Nephron (organoid): Measurements from ENCODE around the gene SUCLA2.
A peak's percentile ranks its signal among the peaks of the same experiment; 100 is the strongest.

Experiments used
- H3K27ac Mint-ChIP-seq, 3 experiments: 2 replicates each; pipeline ENCODE4 v1.8.0; 2020; ENCODE audit warnings: mixed read lengths in 3 of 3, mild to moderate bottlenecking in 2 of 3, moderate library complexity in 1 of 3
- H3K27me3 Mint-ChIP-seq: 2 replicates; pipeline ENCODE4 v1.8.0; 2021; ENCODE audit warnings: low read depth, mild to moderate bottlenecking, moderate library complexity, mixed read lengths
- H3K36me3 Mint-ChIP-seq: 2 replicates; pipeline ENCODE4 v1.8.0; 2020; ENCODE audit warnings: low read depth, mixed read lengths
- H3K4me1 Mint-ChIP-seq: 2 replicates; pipeline ENCODE4 v1.8.0; 2020; ENCODE audit warnings: mixed read lengths
- H3K4me3 Mint-ChIP-seq, 3 experiments: 2 replicates each; pipeline ENCODE4 v1.8.0; 2020; ENCODE audit warnings: mild to moderate bottlenecking in 3 of 3, mixed read lengths in 3 of 3, moderate library complexity in 2 of 3
- H3K9me3 Mint-ChIP-seq: 2 replicates; pipeline ENCODE4 v1.8.0; 2020; ENCODE audit warnings: mixed read lengths
- TF ChIP-seq, protein P1 (sequence below), 3 experiments: fragments of 200-600 bp; sonication (generic); IDR thresholded peaks; one replicate each; pipeline ENCODE4 v1.5.0; 2021; ENCODE audit warnings: antibody characterized with exemption in 3 of 3; ENCODE audit not compliant: unreplicated experiment in 3 of 3

Gene SUCLA2

DNA sequence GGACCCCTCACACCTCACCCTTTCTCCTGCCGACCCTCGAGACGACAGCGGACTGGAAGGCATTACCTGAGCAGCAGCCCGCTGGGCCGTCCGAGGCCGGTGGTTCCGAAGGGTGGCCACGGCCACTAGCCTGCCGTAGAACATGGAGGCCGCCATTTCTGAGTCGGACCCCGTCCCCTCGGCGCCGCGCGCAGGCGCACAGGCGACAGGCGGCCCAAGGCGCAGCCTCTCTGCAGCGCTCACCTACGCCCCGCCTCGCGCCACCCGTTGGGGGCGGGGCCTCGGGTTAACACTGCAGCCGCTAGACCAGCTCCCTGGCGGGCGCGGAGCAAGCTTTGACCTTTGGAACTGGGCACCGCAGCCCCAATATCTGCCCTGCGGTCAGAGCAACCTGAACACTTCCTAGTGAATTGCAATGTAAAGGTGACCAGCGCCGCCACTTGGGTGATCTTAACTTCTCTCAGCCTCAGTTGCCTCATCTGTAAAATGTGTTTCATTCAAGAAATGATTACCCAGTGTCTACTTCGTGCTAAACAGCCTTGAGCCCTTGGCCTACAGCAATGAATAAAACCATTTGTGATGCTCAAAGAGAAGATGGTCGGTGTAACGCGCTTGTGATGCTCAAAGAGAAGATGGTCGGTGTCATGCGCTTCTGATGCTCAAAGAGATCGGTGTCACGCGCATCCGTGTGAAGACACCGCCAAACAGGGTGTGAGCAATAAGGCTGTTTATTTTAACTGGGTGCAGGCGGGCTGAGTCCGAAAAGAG lies at the start of gene SUCLA2:
Gene SUCLA2, minus strand, starts transcription at position 160 of the 768 bp plus-strand sequence. Its CDS starts 4 bp downstream, at position 156.
- peak within 1 kb of the TSS; percentile 37 to 88 (median 79) for H3K27ac Mint-ChIP-seq
- peaks cover 30% of the 10 kb centered on the region for H3K4me1 Mint-ChIP-seq
- H3K27me3 Mint-ChIP-seq, result no peaks in the 10 kb centered on the region
- TF ChIP-seq, protein P1, sequence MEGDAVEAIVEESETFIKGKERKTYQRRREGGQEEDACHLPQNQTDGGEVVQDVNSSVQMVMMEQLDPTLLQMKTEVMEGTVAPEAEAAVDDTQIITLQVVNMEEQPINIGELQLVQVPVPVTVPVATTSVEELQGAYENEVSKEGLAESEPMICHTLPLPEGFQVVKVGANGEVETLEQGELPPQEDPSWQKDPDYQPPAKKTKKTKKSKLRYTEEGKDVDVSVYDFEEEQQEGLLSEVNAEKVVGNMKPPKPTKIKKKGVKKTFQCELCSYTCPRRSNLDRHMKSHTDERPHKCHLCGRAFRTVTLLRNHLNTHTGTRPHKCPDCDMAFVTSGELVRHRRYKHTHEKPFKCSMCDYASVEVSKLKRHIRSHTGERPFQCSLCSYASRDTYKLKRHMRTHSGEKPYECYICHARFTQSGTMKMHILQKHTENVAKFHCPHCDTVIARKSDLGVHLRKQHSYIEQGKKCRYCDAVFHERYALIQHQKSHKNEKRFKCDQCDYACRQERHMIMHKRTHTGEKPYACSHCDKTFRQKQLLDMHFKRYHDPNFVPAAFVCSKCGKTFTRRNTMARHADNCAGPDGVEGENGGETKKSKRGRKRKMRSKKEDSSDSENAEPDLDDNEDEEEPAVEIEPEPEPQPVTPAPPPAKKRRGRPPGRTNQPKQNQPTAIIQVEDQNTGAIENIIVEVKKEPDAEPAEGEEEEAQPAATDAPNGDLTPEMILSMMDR (IDR thresholded peaks at IDR 0.05; ENCODE audit: unreplicated experiment in 3 of 3), result no peak
- H3K36me3 Mint-ChIP-seq, result peaks cover 10% of the 10 kb centered on the region
- H3K9me3 Mint-ChIP-seq, result no peaks in the 10 kb centered on the region
- H3K4me3 Mint-ChIP-seq, result peak within 1 kb of the TSS; percentile 97 to 99 (median 98)

DNA sequence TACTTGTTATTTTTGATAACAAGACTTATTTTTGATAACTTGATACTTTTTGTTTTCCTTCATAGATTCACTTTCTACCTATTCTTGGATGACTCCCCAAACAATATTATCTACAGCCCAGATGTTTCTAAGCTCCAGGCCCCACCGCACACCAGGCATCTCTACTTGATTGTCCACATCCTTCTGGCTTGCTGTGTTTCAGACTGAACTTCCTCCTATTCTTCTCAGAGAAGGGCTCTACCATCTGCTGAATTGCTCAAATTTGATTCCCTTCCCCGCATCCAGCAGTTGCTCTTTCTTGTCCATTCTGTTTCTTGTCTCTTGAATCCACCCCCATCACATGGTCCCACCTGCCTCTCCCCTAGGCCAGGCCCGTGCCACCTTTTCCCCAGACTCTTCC lies 49.5 kb upstream of the SUCLA2 start:
- Mint-ChIP-seq H3K9me3 (no peaks in the 10 kb centered on the region), H3K4me1 (no peaks in the 10 kb centered on the region), H3K36me3 (peaks cover 53% of the 10 kb centered on the region), H3K27me3 (no peaks in the 10 kb centered on the region), H3K4me3 (no peak overlapping the region), H3K27ac (no peak overlapping the region)
- TF ChIP-seq, protein P1 (IDR thresholded peaks at IDR 0.05; ENCODE audit: unreplicated experiment in 3 of 3), result no peak

- H3K4me3 Mint-ChIP-seq, result no peak overlapping the region
- peaks cover 4% of the 10 kb centered on the region for H3K4me1 Mint-ChIP-seq
- TF ChIP-seq, protein P1 (IDR thresholded peaks at IDR 0.05; ENCODE audit: unreplicated experiment in 3 of 3), result no peak
- no peaks in the 10 kb centered on the region for H3K27me3 Mint-ChIP-seq
- H3K27ac Mint-ChIP-seq, result no peak overlapping the region
- no peaks in the 10 kb centered on the region for H3K9me3 Mint-ChIP-seq
- peaks cover 42% of the 10 kb centered on the region for H3K36me3 Mint-ChIP-seq
Observed at GRCh38 chr13:48043789-48044503, 42.9 kb upstream of the SUCLA2 start.

- H3K4me1 Mint-ChIP-seq, result peaks cover 13% of the 10 kb centered on the region
- no peaks in the 10 kb centered on the region for H3K27me3 Mint-ChIP-seq
- TF ChIP-seq, protein P1 (IDR thresholded peaks at IDR 0.05; ENCODE audit: unreplicated experiment in 3 of 3), result no peak
- H3K36me3 Mint-ChIP-seq, result peaks cover 36% of the 10 kb centered on the region
- no peaks in the 10 kb centered on the region for H3K9me3 Mint-ChIP-seq
- H3K27ac Mint-ChIP-seq, result no peak overlapping the region
- H3K4me3 Mint-ChIP-seq, result no peak overlapping the region
Observed at GRCh38 chr13:48042894-48043293, 41.8 kb upstream of the SUCLA2 start.

DNA sequence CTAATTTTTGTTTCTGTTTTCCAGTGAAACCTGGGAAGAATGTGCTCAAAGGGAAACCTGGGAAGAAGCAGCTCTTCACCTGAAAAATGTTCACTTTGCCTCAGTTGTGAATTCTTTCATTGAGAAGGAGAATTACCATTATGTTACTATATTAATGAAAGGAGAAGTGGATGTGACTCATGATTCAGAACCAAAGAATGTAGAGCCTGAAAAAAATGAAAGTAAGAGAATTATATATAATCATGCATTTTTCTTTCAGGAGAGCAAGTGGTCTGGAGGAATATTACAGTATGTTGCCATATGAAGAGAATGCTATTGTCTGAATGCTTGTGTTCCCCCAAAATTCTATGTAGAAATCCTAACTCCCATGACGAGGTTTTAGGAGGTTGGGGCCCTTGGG lies 39.8 kb upstream of the SUCLA2 start:
- H3K27me3 Mint-ChIP-seq, result no peaks in the 10 kb centered on the region
- no peak overlapping the region for H3K27ac Mint-ChIP-seq
- H3K4me3 Mint-ChIP-seq, result no peak overlapping the region
- H3K4me1 Mint-ChIP-seq, result peaks cover 26% of the 10 kb centered on the region
- no peaks in the 10 kb centered on the region for H3K9me3 Mint-ChIP-seq
- TF ChIP-seq, protein P1 (IDR thresholded peaks at IDR 0.05; ENCODE audit: unreplicated experiment in 3 of 3), result no peak
- peaks cover 31% of the 10 kb centered on the region for H3K36me3 Mint-ChIP-seq
